HG02678 (cell line): ENCODE measurements around the gene GRIK4.
"Not testable (repeated sequence)": the region's sequence is repeated elsewhere in the genome, so short reads cannot be mapped to it uniquely, and the experiment has no call there.

ENCODE experiments used
- ATAC-seq: cut with Tn5 transposase; IDR thresholded peaks from one replicate; pipeline ENCODE4 v1.9.1; 2021; ENCODE audit warnings: mild to moderate bottlenecking, moderate library complexity; ENCODE audit not compliant: unreplicated experiment

Gene GRIK4

DNA sequence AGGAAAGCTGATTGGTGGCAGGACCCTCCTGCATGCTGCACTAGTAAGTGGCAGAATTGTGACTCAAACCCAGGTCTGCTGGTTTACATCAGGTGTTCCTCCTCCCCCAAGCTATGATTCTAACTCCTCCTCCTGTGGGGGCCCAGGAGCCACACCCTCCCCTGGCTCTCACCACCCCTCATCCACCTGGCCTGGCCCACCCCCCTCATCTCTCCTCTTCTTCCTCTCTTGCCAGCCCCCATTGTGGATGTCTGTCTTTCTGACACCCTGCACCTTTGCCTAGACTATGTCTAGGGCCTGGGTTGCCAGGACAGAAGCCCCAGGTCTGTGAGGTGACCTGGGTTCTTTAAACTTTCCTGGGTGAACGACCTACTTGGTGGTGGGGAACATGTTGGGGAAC lies 59.9 kb downstream of the GRIK4 start:
- ATAC-seq = no peak

DNA sequence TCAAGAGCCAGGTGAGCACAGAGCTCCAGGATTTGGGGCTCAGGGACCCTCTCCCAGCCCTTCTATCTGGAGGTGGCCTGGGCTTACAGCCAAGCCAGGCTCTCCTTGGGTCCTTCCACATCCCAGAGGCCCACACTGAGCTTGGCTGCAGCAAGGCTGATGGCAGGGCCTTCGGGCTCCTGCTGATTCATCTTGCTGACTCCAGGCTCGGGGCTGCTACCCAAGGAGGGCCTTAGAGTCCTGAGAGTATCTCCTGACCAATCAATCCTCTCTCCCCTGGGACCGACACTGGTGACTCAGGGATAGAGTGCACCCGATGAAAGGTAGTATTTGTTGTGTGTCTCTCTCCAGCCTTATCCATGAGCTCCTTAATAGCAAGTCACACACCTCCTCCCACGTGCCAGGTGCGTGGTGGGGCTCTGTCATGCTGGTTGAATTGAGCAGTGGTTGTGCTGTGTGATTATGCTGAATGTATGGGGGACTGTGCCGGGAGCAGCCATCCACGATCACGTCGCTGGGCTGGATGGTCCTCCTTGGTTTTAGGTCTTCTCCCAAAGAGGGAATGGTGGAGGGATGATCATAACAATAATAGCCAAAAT lies 62.3 kb downstream of the GRIK4 start:
- ATAC-seq = no peak

DNA sequence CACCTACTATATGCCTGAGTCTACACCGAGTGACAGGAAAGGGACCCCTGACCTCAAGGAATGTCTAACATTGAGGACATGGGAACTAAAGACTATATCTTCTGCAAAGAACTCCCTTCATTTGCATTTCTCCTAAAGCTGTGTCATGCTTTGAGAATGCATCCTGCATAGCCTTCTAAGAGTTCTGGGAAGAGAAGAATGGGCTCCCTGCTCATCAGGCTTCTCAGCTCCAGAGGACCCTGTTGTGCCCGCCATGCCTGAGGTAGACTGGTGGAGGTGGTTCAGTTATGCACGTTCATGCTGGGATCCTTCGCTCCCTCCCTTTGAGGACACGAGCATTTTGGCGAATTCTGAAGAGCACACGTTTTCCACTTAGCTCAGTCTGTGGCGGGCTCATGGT lies 63.3 kb downstream of the GRIK4 start:
- ATAC-seq = no peak

DNA sequence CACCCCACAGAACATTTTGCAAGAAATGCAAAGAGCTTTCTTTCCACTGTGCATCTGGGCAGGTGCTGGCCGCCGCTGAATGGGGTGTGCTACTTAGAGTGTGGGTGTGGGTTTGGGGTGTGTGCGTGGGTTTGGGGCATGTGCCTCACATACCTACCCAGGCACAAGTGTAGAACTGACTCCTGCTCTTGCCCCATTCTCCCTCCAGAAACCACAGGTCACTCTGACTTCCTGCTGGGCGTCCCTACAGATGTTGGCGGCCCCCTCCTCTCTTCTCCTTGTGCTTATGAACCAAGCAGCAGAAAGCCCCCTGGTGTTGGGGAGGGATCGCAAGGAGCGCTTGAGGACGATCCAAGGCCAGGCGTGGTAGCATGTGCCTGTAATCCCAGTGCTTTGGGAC lies 63.9 kb downstream of the GRIK4 start:
- ATAC-seq = no peak

DNA sequence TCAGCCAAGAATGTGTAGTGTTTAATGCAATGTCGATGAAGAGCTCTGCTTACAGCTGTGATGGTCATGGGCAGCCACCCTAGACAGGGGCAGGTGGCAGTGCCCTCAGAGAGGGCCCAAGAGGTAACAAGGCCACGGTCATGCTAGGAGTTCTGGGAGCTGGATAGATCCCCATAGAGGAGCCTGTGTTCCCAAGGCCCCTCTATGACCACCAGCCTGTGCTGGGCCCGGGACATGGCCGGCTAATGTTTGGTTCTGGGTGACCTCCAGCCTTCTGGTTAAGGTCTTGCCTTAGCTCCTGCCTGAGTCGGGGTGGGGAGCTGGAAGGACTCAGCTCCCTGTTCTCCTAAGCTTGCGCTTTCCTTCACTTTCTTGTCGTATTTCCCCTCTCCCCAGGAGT lies 65.1 kb downstream of the GRIK4 start:
- ATAC-seq = no peak

DNA sequence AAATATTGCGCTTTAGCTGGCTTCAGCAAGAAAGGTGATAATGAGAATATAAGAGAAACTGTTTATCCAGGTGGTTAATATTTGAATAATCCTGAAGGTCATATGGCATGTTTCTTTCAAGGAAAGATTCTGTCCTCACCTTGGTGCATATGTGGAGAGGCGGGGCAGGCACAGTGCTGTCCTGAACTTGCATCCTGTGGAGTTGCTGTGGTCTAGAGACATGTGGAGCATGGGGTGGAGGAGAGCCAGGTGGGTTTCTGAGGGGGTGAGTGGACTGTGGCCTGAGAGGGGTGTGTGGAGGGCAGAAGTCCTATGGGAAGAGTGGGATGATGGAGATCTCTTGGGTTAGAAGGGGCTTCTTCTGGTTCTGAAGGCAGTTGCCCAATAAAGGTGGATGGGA lies 65.5 kb downstream of the GRIK4 start:
- no peak for ATAC-seq

DNA sequence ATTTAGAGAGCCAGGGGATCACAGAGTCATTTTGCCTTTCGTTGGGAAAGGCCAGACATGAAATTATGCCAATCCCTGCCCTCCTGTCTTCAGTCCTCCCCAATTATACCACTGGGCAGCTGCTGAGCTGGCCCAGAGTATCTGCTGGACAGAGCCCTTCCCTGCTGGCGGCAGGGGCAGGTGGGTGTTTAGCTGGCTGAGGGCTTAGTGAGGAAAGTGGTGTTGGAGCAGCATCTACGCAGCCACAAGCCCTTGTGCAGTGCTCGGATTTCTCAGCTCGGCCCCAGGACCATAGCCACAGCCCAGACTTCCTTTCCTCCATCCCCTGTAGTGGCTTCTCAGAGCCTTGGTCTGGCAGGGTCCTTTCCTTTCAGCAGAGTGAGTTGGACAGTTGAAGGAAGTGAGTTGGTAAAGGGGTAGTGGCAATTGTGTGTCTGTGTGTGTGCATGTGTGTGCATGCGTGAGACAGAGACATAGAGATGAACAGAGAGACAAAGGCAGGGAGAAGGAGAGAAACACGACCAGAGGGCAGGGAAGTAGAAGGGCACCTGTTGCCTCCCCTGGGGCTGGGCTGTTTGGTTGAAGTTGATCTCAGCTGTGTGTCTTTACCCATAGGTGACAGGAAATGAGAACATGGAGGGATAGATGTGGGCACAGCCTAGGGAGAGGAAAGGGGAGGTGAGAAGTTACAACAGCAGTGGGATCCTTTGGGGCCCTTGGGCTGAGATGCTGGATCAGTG lies 66.2 kb downstream of the GRIK4 start:
- ATAC-seq = no peak

DNA sequence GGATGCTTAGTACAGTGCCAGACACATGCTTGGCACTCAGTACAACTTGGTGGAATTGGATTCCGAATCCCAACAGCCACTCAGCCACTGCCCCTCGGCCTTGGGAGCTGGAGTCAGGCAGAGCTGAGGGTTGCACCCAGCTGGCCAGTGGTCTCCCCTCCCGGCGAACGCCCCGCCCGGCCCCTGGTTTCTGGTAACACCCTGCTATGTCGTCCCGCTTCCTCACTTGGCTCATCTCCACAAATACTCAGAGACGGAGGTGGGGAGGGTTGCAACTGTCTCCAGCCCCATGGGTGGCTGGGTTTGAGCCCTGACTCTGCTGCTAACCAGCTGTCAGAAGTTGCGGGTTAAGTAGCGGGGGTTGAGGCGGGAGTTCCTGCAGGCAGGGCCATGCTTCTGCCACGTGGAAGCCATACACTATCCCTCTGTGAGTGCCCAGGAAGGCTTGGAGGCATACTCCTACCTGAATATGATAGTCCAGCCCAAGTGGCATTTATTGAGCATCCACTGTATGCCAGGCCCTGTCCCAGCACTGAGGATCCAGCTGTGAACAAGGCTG lies 67.1 kb downstream of the GRIK4 start:
- no peak for ATAC-seq

DNA sequence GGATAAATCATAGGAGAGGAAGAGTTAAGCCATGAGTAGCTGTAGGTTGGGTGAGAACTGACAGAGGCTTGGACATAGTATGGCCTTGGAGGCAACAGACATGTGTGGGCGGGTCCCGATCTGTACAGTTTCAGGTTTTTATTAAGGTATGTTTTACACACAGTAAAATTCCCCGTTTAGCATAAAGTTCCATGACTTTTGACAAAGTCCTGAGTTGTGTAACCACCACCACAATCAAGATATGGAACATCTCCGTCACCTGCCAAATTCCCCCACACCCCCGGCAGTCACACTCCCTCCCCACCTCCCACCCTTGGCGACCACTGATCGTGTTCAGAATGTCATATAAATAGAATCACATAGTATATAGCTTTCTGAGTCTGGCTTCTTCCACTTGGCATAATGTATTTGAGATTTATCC lies 68.1 kb downstream of the GRIK4 start:
- ATAC-seq = no peak

DNA sequence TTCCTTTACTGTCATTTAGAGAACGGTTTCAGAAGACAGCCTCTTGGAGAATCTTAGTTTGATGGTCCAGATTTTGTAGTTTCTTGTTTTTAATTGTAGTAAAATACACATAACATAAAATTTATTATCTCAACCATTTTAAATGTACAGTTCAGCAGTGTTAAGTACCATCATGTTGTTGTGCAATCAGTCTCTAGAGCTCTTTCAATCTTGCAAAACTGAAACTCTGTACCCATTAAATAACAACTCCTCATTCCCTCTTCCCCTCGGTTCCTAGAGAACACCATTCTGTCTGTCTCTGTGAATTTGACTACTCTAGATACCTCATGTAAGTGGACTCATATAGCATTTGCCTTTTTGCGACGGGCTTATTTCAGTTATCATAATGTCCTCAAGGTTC lies 69.8 kb downstream of the GRIK4 start:
- no peak for ATAC-seq

DNA sequence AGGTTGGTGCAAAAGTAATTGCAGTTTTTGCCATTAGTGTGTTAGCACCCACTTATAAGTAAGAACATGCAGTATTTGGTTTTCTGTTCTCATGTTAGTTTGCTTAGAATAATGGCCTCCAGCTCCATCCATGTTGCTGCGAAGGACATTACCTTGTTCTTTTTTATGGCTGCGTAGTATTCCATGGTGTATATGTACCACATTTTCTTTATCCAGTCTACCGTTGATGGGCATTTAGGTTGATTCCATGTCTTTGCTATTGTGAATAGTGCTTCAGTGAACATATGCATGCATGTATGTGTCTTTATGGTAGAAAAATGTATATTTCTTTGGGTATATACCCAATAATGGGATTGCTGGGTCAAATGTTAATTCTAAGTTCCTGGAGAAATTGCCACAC lies 71.0 kb downstream of the GRIK4 start:
- ATAC-seq = not testable (repeated sequence)

DNA sequence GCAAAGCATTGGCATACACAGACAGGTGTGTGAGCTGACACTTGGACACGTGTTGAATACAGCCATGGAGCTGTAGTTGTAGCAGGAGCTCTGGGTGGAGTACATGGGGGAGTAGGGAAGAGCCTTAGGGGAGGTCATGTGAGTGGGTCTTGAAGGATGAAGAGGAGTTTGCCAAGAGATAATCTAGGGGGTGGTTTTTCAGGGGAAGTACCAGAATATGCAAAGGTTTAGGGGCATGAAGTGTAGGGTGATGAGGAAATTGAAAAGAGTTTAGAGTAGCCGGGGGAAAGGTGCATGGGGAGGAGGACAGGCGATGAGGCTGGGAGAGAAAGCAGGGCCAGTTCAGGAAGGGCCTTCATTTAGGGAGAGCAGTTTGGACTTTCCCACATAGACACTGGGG lies 74.5 kb downstream of the GRIK4 start:
- ATAC-seq = no peak

DNA sequence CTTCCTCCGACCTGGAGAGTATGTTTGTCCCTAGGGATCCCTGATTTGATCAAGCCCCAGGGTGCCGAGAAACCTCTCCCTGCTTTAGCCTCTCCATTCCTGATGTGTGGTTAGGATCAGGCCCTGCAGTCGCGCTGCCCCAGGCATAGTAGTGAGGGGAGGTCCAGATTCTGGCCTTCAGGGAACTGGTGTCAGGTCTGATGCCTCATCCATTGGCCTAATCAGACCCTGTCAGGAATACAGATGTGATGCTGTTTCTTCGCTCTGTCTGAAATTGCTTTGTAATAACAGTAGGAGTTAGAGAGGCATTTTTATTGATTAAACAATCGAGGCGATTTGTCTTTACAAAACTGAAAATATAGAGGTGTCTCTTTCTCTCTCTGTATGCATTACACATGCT lies 75.2 kb downstream of the GRIK4 start:
- no peak for ATAC-seq

DNA sequence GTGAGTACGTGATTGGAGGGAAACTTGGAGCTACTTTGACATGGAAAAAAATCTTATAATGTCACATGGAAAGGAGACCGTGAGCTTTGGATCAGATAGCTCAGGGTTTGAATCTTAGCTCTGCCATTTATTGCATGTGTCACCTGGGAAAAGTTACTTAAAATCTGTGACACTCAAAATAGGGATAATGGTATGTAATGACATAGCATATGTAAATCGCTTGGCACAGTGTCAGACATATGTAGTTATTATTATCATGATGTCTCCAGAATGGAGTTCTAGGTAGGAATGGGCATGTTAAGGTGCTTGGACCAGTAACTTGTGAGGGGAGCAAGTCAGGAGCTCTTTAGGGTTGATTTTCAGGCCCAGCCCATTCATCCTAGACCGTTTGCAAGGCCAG lies 75.8 kb downstream of the GRIK4 start:
- ATAC-seq = no peak

DNA sequence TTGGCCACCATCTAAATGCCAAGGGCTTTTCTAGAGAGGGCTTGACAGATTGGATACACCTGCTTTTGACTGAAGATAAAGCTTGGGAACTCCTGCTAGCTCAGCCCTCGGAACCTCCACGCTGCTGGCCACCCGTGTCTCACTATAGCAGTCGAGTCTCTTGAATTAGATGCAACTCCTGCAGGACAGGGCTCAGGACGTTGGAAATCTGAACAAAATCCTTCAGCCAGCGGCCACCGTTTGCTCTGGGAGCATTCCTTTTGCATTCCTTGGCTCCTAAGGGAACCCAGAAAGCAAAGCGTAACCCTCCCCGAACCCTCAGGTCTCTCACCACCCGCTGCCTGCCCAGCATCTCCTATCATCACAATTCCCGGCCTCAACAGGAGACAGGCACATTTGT lies 77.8 kb downstream of the GRIK4 start:
- ATAC-seq = no peak

DNA sequence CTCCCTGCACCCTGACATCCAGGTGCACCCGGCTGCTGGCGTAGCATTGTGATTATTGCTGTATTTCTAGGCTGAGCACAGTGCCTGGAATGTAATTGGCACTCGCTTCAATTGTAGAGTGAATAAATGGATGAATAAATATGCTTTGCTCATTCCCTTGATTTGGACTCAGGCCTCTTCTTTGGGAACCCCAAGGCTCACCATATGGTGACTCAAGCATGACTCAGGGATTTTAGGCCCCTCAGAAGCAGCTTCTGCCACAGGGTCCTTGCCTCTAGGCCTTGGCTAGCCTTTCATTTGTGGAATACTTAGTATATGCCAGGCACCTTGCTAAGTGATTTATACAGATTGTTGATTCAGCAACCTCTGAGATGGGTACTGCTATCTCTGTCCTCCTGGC lies 78.9 kb downstream of the GRIK4 start:
- no peak for ATAC-seq

DNA sequence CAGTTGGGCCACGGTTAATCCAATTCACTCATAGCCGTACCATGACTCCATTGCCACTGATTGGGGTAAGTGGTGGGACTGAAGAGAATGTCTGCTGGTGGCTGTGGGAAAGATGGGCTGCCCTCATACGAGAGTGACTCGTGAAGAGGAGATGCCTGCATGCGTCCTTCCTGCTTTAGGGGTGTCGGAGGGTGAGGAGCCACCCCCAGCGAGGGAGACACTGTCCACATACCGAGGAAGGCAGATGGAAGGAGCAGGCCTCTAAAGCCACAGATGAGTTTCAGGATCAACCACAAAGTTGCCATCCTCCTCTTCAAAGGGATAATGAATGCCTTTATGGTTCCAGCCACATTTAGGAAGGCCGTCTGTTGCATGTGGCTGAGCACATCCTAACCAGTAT lies 83.2 kb downstream of the GRIK4 start:
- ATAC-seq = no peak

DNA sequence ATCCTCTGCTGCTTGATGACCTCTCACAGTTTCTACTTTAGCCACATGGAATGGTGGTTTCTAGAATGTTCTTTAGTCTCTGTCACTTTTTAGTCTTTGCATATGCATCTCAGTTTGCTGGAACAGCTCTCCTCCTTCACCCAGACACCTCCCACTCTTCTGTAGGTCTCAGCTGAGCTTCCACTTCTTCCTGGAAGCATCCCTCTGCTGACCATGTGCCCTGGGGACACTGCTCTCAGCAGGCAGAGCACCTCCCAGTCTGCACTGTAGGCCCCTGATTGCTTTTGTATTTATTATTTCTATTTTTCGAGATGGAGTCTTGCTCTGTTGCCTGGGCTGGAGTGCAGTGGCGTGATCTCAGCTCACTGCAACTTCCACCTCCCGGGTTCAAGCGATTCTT lies 84.0 kb downstream of the GRIK4 start:
- no peak for ATAC-seq

DNA sequence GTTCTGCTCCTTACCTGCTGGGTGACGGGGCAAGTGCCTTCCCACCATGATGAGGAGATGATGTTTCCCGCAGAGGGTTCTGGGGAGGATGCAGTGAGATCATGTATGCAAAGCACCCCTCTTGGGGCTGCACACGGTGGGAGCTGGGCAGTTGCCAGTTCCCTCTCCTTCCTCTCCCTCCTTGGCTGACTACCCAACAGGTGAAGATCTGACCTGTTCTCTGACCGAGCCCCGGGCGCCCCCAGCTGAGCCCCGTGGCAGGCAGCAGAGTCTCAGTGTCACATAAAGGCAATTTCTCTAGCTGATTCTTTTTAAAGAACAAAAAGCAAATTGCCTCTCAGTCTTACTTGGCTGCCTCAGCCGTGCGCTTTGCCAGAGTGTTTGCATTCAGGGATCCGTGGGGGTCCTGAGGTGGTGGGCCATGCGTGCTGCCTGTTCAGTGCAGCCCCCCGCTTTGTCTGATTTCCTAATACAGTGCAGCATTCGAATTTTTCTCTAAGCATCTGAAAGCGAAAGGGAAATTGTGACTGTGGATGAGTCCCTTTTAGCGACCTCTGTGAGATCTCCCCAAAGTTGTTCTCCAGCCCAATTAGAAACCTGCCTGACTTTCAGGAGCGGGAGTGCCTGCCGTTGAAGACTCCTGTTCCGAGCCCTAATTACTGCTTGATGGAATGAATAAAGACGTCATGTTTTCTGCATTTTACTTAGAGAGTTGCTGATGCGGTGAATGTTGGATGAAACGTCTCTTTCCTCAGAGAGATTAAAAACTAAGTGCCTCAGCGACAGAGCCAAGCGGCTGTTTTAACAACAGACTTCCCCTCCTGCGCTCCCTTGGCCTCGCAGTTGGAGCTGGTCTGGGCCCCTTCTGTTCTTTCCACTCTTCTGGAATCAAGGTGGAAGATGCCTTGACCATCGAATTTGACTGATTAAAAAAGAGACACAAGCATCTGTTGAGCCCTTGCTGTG lies 86.0 kb downstream of the GRIK4 start:
- ATAC-seq = no peak

DNA sequence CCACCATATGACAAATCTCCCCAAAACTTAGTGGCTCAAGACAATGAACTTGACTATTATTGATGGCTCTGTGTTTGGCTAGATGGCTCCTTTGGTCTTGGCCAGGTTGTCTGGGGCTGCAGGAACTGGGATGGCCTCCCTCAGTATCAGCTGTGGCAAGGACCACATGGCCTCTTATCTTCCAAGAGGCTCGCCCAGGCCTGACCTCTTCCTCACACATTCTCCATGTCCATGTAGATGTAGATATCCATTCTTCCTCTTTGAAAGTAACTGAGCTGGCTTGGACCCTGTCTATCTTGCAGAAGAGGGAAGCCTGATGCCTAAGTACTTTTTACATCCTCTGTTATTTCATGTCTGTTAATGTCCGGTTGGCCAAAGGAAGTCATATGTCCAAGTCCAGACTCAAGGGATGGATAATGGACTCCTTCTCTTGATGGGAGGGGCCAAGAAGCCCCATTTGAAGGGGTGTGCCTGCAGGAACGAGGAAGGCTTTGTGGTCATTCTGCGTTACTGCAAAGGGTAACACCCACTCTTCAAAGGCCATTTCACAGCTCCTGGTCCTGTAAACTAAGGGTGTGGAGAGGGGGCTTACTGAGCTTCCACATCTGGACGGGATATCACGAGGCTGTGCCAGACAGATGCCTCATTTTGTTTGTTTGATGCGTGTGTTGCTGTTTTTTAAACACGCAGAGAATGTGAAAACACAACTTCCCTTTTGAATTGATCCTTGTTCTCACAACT lies 87.1 kb downstream of the GRIK4 start:
- ATAC-seq = no peak
